HepG2 (cell line): ENCODE data around the gene MEAK7. TPM values are rescaled to one million over a fixed set of nuclear protein-coding genes. Genes with fewer than 3 reads are reported as not detected.

Experiments used
- ATF2 ChIP-seq: sonication (generic); formaldehyde crosslinking; IDR thresholded peaks from 2 replicates; pipeline ENCODE4 v1.4.0; 2020; ENCODE audit warnings: missing genetic modification reagents
- DBP ChIP-seq: sonication (generic); formaldehyde crosslinking; IDR thresholded peaks from 2 replicates; pipeline ENCODE4 v1.4.0; 2020; ENCODE audit warnings: missing genetic modification reagents; ENCODE audit errors: not compliant biosample characterization
- FOXK2 ChIP-seq: fragments of 450-650 bp; IDR thresholded peaks from 2 replicates; pipeline ENCODE4 v1.6.1; 2016
- HNRNPLL ChIP-seq: fragments of 200-400 bp; formaldehyde crosslinking; IDR thresholded peaks from 2 replicates; pipeline ENCODE4 v1.6.1; 2017; ENCODE audit warnings: mild to moderate bottlenecking, low read depth, low read length; ENCODE audit not compliant: poor library complexity, severe bottlenecking
- NAIF1 ChIP-seq: sonication (generic); formaldehyde crosslinking; IDR thresholded peaks from 2 replicates; pipeline ENCODE4 v1.5.0; 2020; ENCODE audit warnings: mild to moderate bottlenecking, missing genetic modification reagents, borderline replicate concordance
- NFE2L1 ChIP-seq: sonication (generic); formaldehyde crosslinking; IDR thresholded peaks from 2 replicates; pipeline ENCODE4 v1.4.0; 2020; ENCODE audit warnings: missing genetic modification reagents, mild to moderate bottlenecking, borderline replicate concordance
- NFYC ChIP-seq: IDR thresholded peaks from 2 replicates; pipeline ENCODE4 v1.6.1; 2016; ENCODE audit warnings: missing genetic modification reagents, missing compliant biosample characterization
- RCOR2 ChIP-seq: IDR thresholded peaks from 2 replicates; pipeline ENCODE4 v1.6.1; 2016; ENCODE audit warnings: missing biosample characterization, missing genetic modification reagents
- RXRB ChIP-seq: IDR thresholded peaks from 2 replicates; pipeline ENCODE4 v1.6.1; 2016; ENCODE audit warnings: borderline replicate concordance, missing genetic modification reagents, missing compliant biosample characterization
- SETDB1 ChIP-seq: sonication (generic); formaldehyde crosslinking; IDR thresholded peaks from 2 replicates; pipeline ENCODE4 v1.5.1; 2020; ENCODE audit warnings: missing genetic modification reagents, mild to moderate bottlenecking, borderline replicate concordance
- SMYD3 ChIP-seq: sonication (generic); formaldehyde crosslinking; IDR thresholded peaks from 2 replicates; pipeline ENCODE4 v1.8.1; 2023; ENCODE audit warnings: mild to moderate bottlenecking, missing genetic modification reagents
- SRSF9 ChIP-seq: fragments of 200-400 bp; formaldehyde crosslinking; IDR thresholded peaks from 2 replicates; pipeline ENCODE4 v1.6.1; 2018; ENCODE audit warnings: borderline replicate concordance, mild to moderate bottlenecking, low read depth, low read length; ENCODE audit not compliant: insufficient read depth, poor library complexity, severe bottlenecking
- TERF1 ChIP-seq: sonication (generic); formaldehyde crosslinking; IDR thresholded peaks from 2 replicates; pipeline ENCODE4 v1.8.0; 2022; ENCODE audit warnings: mild to moderate bottlenecking, missing genetic modification reagents, moderate library complexity
- ZFP62 ChIP-seq: sonication (generic); formaldehyde crosslinking; IDR thresholded peaks from 2 replicates; pipeline ENCODE4 v1.4.0; 2020; ENCODE audit warnings: missing genetic modification reagents
- ZNF205 ChIP-seq: IDR thresholded peaks from 2 replicates; pipeline ENCODE4 v1.6.1; 2018; ENCODE audit warnings: missing biosample characterization, missing genetic modification reagents
- ZNF276 ChIP-seq: sonication (generic); formaldehyde crosslinking; IDR thresholded peaks from 2 replicates; pipeline ENCODE4 v1.4.0; 2020; ENCODE audit warnings: mild to moderate bottlenecking, low read depth, missing genetic modification reagents
- ZNF30 ChIP-seq: sonication (generic); formaldehyde crosslinking; IDR thresholded peaks from 2 replicates; pipeline ENCODE4 v1.5.0; 2020; ENCODE audit warnings: mild to moderate bottlenecking, missing genetic modification reagents
- ZNF670 ChIP-seq: sonication (generic); formaldehyde crosslinking; IDR thresholded peaks from 2 replicates; pipeline ENCODE4 v1.8.0; 2022; ENCODE audit warnings: mild to moderate bottlenecking, missing genetic modification reagents, borderline replicate concordance
- ZNF672 ChIP-seq: sonication (generic); formaldehyde crosslinking; IDR thresholded peaks from 2 replicates; pipeline ENCODE4 v1.8.1; 2022; ENCODE audit warnings: missing genetic modification reagents
- ZNF674 ChIP-seq: sonication (generic); formaldehyde crosslinking; IDR thresholded peaks from 2 replicates; pipeline ENCODE4 v1.5.0; 2020; ENCODE audit warnings: low read depth, mild to moderate bottlenecking, missing genetic modification reagents
- ZNF704 ChIP-seq: sonication (generic); formaldehyde crosslinking; IDR thresholded peaks from 2 replicates; pipeline ENCODE4 v1.8.1; 2023; ENCODE audit warnings: mild to moderate bottlenecking, inconsistent platforms, moderate library complexity, missing genetic modification reagents, borderline replicate concordance
- ZNF720 ChIP-seq: sonication (generic); formaldehyde crosslinking; IDR thresholded peaks from 2 replicates; pipeline ENCODE4 v1.4.0; 2020; ENCODE audit warnings: missing genetic modification reagents
- polyA plus RNA-seq, 8 experiments: library from polyadenylated mRNA; depleted of rRNA in 3 of 8; stranded (reverse) in 7 of 8; unstranded in 1 of 8; fragments of >200 nt; fragmentation: Illumina TruSeq in 4 of 8; extraction: Trizol in 4 of 8; gene quantifications; 2 replicates each; pipeline versions ENCODE4 v1.2.1 to v1.2.3, GENCODE V29; 2011 to 2016; ENCODE audit warnings: low read depth in 4 of 8, missing spikeins in 1 of 8, mixed read lengths in 1 of 8; ENCODE audit not compliant: insufficient read depth in 1 of 8
- total RNA-seq, 5 experiments: library from RNA; depleted of rRNA; stranded (reverse); fragments of >200 nt; fragmentation: Illumina TruSeq; extraction: Trizol; gene quantifications; 2 replicates each; pipeline ENCODE4 v1.2.3, GENCODE V29; 2016; ENCODE audit warnings: low read depth in 1 of 5

Gene MEAK7
- total and polyA plus RNA-seq, 2 of the 13 experiments (the other 11 are each of a cell fraction or from before 2014, with no cell fraction given): 11.8 to 14.7 TPM

GRCh38 chr16:84504420-84505248 lies at the start of gene MEAK7 (continued):
- TF ChIP-seq ZNF704 (peak; percentile 55; the same call in 1 of the 2 replicates), SETDB1 (CRISPR knock-in tag) (no peak), FOXK2 (no peak), RXRB (peak; percentile 13; the same call in 1 of the 2 replicates), NFYC (CRISPR knock-in tag) (peak; percentile 99), ATF2 (CRISPR knock-in tag) (no peak), ZNF670 (no peak), SRSF9 (no peak), TERF1 (0 out of 2 replicates have a peak, but pooled peaks have one; percentile 75), NFE2L1 (no peak), ZNF672 (CRISPR knock-in tag) (no peak), ZFP62 (CRISPR knock-in tag) (no peak), ZNF205 (CRISPR knock-in tag) (no peak), HNRNPLL (peak; percentile 95), SMYD3 (CRISPR knock-in tag) (peak; percentile 88), RCOR2 (CRISPR knock-in tag) (no peak), ZNF30 (CRISPR knock-in tag) (no peak), NAIF1 (CRISPR knock-in tag) (no peak), ZNF674 (CRISPR knock-in tag) (no peak), ZNF276 (CRISPR knock-in tag) (peak; percentile 52; the same call in 1 of the 2 replicates), ZNF720 (CRISPR knock-in tag) (no peak), DBP (CRISPR knock-in tag) (peak; percentile 48)
